Measurements from ENCODE around the gene TRAPPC4.
A peak's percentile ranks its signal among the peaks of the same experiment; 100 is the strongest.
"Not testable (repeated sequence)": the region's sequence is repeated elsewhere in the genome, so short reads cannot be mapped to it uniquely, and the experiment has no call there.

TRAPPC4 gene, protein sequence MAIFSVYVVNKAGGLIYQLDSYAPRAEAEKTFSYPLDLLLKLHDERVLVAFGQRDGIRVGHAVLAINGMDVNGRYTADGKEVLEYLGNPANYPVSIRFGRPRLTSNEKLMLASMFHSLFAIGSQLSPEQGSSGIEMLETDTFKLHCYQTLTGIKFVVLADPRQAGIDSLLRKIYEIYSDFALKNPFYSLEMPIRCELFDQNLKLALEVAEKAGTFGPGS

DNA sequence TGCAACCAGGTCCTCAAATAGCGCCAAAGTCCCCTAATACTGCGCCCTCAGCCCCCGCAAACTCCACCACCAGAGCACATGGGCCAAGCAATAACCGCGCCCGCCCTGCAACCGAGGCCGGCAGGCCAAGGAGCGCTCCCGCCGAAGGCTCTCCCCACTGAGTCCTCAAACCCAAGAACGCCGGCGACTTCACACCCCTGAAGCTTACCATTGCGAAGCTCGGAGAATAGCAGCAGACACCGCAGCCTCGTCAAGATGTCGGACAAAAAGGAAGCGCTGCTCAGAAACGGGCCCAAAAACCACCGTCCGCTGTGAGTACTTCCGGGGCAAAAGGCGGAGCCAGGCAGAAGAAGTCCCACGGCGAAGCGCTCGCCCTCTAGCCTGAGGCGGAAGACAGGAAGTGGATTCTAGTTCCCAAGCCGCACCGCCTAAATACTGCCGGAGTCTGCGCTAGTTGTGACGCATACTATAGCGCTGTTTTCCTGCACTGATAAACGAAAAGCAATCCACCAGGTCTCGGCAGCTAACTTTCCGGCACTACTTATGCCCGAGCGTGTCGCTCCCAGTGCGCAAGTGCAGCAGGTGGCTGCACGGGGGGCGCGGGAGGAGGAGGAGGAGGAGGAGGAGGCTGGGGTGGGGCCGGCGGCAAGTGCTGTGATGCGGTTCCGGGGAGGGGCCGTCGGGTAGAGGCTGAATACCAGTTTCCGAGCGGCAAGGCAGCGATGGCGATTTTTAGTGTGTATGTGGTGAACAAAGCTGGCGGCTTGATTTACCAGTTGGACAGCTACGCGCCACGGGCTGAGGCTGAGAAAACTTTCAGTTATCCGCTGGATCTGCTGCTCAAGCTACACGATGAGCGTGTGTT, at the start of gene TRAPPC4, which contains the start of gene RPS25:
Gene TRAPPC4, plus strand, starts transcription at position 693 of the 865 bp plus-strand sequence. Its CDS starts 30 bp downstream, at position 723.
Gene RPS25, minus strand, starts transcription at position 270 of the 865 bp plus-strand sequence. Its CDS starts 59 bp downstream, at position 211.
- DNase-seq, result peak; percentile 89

DNA sequence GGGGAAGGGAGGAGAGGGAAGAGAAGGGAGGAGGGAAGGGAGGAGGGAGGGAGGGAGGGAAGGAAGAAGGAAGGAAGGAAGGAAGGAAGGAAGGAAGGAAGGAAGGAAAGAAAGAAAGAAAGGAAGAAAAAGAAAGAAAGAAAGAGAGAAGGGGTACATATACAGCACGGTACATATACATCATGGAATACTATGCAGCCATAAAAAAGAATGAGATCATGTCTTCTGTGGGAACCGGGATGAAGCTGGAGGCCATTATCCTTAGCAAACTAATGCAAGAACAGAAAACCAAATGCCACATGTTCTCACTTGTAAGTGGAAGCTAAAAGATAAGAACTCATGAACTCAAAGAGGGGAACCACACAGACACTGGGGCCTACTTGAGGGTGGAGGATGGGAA, 49.1 kb upstream of the TRAPPC4 start:
- not testable (repeated sequence) for DNase-seq

DNA sequence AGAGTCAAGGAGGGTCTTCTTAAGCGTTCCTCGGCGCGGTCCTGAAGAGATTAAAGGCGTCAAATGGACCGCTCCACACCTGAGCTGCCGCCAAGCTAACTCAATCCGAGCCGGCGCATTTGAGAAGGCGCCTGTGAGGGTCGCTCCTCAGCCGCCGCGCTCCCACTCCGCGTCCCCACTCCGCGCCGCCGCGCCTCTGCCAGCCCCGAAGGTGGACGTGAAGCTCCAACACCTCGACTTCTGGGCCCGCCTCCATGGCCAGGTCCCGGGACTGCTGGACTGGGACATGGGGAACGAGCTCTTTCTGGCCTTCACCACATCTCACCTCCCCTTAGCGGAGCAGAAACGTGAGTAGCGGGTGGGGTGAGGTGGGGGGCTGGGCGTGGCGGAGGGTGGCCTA, 46.9 kb upstream of the TRAPPC4 start, which contains the start of gene FOXR1:
Gene FOXR1, plus strand, starts transcription at position 116 of the 400 bp plus-strand sequence. Its CDS starts 171 bp downstream, at position 287.
- DNase-seq, result no peak

DNA sequence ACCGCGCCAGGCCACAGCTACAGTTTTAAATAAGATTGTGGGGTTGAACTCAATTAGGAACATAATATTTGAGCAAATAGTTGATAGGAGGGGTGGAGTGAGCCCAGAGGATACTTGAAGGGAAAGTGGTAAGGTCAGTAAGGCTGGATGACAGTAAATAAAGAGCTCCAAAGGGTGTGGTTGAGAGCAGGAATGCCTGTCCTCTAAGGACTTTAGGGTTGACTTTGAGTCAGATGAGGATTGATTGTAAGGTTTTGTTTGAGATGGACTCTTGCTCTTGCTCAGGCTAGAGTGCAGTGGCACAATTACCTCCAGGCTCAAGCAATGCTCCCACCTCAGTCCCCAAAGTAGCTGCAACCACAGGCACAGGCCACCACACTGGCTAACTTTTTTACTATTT, 44.6 kb upstream of the TRAPPC4 start:
- DNase-seq, result no peak

DNA sequence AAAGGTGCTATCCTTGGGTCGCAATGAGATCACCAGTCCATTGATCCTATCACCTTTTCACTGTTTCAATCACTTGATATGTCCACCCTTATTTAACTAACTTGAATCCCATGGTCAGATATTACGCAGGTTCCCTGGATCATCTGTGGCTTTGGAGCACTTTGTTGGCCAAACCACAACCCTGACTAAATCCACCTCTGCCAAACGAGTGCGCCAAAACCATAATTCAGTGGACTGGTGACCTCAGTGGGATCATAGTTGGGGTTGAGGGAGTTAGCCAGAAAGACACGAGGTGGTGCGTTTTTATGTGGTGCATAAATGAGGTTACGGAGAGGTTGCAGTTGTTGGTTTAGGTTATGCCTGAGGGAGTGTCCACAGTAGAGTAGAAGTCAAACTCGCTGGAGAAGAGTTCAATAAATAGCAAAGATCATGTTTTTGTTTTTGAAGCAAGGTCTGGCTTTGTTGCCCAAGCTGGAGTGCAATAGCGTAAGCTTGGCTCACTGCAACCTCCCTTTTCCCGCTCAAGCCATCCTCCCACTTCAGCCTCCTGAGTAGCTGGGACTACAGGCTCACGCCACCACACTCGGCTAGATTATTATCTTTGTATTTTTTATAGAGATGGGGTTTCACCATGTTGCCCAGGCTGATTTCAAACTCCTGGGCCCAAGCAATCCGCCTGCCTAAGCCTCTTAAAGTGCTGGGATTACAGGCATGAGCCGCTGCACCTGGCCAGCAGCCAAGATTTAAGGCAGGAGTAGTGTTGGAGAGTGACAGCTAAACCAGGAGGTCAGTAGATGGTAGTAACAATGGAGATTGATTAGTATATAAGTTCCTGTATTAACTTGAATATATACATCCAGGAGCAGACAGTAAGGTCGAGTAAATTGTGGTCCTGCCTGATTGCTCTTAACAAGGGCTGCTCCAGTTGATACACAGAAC, 42.5 kb upstream of the TRAPPC4 start:
- DNase-seq, result no peak

DNA sequence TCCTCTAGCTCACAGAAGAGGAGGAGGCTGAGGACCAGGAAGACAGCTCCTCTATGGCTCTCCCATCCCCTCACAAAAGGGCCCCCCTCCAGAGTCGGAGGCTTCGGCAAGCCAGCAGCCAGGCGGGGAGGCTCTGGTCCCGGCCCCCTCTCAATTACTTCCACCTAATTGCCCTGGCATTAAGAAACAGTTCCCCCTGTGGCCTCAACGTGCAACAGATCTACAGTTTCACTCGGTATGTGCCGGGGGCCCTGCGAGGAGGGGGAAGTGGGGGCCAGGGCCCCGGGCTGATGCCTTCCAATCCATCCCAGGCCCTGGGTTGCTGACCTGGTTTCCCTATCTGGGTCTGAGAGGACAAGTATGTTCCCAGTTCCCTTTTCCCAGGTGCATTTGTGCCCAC, 39.1 kb upstream of the TRAPPC4 start:
- DNase-seq, result no peak

DNA sequence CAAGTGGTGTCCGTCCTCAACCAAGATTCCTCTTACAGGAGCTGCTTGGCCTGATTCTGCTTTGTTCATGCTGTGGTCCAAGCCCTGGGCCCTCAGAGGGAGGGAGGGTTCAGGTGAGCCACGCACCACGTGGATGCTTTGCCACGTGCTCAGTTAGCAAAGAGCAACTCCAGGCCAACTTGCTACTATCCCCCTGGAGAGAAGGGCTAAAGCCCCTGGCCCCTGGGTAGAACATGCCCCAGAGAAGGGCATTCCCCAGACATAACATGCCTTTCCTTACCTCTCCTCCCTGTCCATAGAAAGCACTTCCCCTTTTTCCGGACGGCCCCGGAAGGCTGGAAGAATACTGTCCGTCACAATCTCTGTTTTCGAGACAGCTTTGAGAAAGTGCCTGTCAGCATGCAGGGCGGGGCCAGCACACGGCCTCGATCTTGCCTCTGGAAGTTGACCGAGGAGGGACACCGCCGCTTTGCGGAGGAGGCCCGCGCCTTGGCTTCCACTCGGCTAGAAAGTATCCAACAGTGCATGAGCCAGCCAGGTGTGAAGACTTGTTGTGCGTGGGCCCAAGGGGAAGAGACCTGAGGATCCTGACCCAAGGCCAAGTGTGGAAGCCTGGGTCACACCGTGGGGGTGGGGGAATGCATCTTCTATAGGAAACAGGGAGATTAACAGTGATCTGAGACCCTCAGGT, 38.2 kb upstream of the TRAPPC4 start:
- no peak for DNase-seq

DNA sequence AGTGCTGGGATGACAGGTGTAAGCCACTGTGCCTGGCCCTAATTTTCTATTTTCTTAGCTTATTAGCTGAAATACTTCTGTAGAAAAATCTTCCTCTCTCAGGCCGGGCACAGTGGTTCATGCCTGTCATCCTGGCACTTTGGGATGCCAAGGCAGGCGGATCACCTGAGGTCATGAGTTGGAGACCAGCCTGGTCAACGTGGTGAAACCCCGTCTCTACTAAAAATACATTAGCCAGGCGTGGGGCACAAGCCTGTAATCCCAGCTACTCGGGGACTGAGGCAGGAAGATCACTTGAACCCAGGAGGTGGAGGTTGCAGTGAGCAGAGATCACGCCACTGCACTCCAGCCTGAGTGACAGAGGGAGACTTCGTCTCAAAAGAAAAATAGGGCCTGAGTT, 34.2 kb upstream of the TRAPPC4 start:
- DNase-seq, result not testable (repeated sequence)

DNA sequence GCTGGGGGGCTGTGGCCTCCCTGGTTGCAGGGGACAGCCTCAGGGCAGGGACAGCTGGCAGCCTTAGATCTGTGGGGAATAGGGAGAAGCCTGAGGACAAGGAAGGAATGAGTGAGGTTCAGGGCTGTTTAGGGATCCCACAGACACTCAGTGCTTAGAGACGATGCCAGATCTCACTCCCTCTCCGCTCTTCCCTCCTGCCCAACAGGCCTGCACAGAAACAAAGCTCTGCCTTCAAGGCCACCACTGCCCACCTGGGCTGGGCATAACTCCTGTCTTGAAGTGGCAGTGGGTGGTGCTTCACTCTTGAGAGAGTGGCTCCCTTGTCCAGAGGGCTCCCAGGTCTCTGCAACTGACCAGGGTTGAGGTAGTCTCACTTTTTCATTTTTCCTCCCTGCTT, 33.7 kb upstream of the TRAPPC4 start:
- DNase-seq, result no peak

DNA sequence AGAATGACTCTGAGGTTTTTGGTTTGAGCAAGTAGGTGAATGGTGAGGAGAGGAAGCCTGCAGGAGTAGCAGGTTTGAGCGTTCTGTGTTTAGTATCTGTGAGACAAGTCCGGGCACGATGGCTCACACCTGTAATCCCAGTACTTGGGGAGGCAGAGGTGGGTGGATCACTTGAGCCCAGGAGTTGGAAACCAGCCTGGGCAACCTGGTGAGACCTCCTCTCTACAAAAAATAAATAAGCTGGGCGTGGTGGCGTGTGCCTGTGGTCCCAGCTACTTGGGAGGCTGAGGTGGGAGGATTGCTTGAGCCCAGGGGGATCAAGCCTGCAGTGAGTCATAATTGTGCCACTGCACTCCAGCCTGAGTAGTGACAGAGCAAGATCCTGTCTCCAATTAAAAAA, 30.3 kb upstream of the TRAPPC4 start:
- no peak for DNase-seq

DNA sequence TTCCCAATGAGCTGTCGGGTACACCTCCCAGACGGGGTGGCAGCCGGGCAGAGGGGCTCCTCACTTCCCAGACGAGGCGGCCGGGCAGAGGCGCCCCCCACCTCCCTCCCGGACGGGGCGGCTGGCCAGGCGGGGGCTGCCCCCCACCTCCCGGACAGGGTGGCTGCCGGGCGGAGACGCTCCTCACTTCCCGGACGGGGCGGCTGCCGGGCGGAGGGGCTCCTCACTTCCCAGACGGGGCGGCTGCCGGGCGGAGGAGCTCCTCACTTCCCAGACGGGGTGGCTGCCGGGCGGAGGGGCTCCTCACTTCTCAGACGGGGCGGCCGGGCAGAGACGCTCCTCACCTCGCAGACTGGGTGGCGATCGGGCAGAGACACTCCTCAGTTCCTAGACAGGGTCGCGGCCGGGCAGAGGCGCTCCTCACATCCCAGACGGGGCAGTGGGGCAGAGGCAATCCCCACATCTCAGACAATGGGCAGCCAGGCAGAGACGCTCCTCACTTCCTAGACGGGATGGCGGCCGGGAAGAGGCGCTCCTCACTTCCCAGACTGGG, 27.0 kb upstream of the TRAPPC4 start:
- not testable (repeated sequence) for DNase-seq

DNA sequence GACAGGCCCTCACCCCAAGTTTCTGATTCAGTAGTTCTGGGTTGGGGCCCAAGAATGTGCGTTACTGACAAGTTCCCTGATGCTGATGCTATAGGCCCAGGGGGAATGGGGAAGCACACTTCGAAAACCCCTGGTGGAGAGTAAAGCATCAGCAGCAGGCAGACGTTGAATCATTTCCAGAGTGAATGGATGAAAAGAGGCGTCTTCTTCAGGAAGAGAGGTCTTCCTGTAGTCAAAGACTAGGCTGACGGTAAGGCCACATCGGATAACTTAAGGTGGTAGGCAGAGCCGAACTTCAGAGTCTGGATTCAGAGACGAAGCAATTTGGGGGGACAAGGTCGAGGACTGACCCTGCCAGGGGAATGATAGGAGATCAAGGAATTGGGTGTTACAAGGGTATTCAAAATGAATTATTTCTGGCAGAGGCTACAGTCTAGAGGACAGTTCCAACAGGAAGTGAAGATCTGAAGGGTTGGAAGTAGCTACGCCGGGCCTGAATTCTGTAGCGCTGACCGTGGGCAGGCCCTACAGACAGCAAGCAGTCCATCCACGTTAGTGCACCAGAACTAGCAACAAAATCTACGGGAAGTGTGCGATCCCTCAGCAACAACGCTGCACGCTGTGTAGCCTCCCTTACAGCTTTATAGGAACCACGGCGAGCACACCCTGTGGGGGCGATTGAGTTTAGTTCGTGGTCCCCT, 21.5 kb upstream of the TRAPPC4 start:
- no peak for DNase-seq

DNA sequence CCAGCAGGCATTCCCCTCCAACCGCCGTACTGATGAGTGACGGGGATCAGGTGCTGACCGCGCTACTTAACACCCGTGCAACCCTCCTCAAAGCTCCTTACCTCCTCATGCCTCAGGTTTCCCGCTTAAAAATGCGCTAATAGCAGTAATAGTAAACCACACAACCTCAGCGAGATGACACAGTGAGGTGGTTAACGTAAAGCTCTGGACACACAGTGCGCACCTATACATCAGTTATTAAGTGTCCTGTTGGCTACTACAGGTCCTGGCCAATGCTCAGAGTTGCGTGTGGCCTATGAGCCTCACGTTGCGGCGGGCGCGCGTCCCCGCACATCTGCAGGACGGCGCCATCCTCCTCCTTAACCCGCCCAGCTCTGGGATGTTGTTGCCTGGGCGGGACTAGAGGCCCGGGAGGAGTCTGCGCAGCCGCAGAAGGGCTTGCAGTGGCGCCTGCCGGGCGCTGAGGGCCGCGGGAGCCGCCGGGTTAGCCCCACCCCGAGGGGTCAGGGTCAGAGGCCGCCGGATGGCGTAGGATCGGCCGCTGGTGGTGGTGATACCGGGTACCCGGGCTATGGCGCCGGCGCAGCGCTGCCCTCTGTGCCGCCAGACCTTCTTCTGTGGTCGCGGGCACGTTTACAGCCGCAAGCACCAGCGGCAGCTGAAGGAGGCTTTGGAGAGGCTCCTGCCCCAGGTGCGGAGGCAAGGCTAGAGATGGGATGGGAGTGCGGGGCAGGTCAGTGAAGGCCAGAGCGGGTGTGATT, 20.8 kb upstream of the TRAPPC4 start, which contains the start of gene CENATAC:
Gene CENATAC, plus strand, starts transcription at position 512 of the 761 bp plus-strand sequence. Its CDS starts 60 bp downstream, at position 572.
- peak; percentile 73 for DNase-seq

DNA sequence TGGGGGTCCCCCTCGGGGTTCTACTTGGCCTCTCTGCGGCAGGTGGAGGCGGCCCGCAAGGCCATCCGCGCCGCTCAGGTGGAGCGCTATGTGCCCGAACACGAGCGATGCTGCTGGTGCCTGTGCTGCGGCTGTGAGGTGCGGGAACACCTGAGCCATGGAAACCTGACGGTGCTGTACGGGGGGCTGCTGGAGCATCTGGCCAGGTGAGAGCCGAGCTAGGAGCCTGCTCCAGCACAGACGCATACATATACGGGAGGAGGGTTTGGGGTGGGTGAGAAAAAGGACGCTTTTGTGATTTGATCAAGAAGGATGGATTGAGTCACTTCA, 20.2 kb upstream of the TRAPPC4 start:
- no peak for DNase-seq

DNA sequence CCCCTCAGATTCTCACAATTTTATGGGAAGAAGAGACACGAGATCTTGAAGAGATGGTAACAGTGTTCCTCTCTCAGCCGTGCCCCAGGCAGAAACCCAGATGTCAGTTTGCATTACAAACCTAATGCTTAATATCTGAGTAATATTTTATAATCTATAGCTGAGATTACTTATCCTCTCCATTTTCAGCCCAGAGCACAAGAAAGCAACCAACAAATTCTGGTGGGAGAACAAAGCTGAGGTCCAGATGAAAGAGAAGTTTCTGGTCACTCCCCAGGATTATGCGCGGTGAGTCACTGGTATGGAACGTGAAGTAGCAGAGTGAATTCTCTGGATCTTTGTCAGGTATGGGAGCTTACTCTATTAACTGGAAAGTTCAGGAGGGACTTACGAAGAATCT, 19.7 kb upstream of the TRAPPC4 start:
- DNase-seq, result no peak

DNA sequence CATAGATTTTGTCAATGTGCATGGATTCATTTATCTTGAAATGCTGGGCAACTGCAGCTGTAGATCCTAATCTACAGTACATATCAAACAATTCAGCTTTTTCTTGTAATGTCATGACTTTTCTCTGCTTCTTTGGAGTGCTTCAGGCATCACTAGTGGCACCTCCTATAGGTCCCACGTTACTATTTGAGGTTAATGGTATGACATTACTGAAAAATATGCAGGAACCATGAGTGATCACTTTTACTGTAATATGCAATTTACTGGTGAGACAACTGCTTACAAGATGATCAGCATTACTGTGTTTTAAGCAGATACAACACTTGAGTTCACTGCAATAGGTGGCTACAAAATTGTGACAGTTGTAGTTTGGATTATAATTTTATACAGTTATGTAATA, 17.7 kb upstream of the TRAPPC4 start:
- DNase-seq, result no peak

DNA sequence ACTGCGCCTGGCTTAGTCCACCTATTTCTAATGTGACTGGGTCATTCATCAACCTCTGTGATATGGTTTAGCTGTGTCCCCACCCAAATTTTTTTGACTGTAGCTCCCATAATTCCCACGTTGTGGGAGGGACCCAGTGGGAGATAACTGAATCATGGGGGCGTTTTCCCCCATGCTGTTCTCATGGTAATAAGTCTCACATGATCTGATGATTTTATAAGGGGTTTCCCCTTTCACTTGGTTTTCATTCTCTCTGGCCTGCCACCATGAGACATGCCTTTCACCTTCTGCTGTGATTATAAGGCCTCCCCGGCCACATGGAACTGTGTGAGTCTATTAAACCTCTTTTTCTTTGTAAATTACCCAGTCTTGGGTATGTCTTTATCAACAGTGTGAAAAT, 11.9 kb upstream of the TRAPPC4 start:
- no peak for DNase-seq

DNA sequence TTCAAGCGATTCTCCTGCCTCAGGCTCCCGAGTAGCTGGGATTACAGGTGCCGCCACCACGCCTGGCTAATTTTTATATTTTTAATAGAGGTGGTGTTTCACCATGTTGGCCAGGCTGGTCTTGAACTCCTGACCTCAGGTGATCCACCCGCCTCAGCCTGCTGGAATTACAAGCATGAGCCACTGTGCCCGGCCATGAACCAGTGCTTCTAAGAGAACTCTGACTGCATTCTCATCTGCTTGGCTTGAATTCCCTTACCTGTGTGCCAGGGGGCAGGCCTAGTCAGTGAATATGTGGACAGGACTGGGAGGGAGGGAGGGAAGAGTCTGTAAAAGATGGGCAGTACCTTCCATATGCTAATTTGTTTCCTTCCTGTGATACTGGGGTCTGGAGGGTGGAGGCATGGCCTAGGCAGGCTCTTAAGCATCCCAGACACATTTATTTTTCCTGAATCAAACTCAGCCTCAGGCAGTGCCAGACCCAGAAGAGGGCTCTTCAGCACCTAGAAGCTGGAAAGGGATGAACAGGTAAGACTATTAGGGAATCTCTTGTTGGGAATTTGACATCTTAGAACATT, 7.0 kb upstream of the TRAPPC4 start:
- no peak for DNase-seq

DNA sequence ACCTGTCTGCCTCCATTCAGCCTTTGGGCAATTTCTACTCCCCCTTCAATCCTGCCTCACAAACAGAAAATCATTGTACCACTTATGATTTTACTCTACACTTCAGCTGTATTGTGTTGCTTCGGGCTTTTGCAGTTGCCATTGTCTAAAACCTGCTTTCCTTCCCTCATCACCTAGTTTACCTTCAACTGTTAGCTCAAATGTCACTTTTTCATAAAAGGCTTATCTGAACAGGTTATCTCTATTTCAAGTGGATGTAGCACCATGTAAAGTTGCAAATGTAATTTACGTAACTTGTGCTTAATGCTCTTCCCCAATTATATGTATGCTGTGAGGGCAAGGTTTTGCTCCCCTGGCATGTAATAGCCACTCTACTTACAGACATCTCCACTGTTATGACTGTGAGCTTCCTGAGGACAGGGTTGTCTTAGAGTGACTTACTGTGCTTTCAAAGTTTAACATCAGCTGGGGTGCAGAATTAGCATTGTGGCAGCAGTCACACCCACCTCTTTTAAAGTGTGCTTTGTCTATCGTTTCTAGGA, 5.9 kb upstream of the TRAPPC4 start:
- DNase-seq, result no peak

Data from SHP77 treated with DMSO at 0.1 percent for 48 hours (cell line).